A673 (cell line): ENCODE results near the gene OR5M10.

ENCODE experiments used
- EZH2 ChIP-seq: fragments of 200-600 bp; sonication (generic); IDR thresholded peaks from 2 replicates; pipeline ENCODE4 v1.6.1; 2017; ENCODE audit warnings: borderline replicate concordance, low read depth, mild to moderate bottlenecking, mixed read lengths, antibody characterized with exemption, low read length; ENCODE audit not compliant: poor library complexity, severe bottlenecking
- TF ChIP-seq, protein P1 (sequence below): fragments of 300-800, 200-600 bp; sonication (generic); conservative IDR thresholded peaks from 2 replicates; pipeline ENCODE4 v1.5.1; 2017; ENCODE audit warnings: low read depth, mild to moderate bottlenecking, antibody characterized with exemption, low read length, moderate library complexity, mixed read lengths

GRCh38 chr11:56577621-56578020 is at the start of gene OR5M10:
- TF ChIP-seq, protein P1, sequence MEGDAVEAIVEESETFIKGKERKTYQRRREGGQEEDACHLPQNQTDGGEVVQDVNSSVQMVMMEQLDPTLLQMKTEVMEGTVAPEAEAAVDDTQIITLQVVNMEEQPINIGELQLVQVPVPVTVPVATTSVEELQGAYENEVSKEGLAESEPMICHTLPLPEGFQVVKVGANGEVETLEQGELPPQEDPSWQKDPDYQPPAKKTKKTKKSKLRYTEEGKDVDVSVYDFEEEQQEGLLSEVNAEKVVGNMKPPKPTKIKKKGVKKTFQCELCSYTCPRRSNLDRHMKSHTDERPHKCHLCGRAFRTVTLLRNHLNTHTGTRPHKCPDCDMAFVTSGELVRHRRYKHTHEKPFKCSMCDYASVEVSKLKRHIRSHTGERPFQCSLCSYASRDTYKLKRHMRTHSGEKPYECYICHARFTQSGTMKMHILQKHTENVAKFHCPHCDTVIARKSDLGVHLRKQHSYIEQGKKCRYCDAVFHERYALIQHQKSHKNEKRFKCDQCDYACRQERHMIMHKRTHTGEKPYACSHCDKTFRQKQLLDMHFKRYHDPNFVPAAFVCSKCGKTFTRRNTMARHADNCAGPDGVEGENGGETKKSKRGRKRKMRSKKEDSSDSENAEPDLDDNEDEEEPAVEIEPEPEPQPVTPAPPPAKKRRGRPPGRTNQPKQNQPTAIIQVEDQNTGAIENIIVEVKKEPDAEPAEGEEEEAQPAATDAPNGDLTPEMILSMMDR, result no peak
- no peak for TF ChIP-seq EZH2
